H1 (cell line): ENCODE data around the gene MCM3AP. TPM values are rescaled to one million over a fixed set of nuclear protein-coding genes. Genes with fewer than 3 reads are reported as not detected.

ENCODE experiments used
- BRCA1 ChIP-seq: IDR thresholded peaks from 2 replicates; pipeline ENCODE4 v1.6.1; 2012; ENCODE audit warnings: low read depth, low read length, improper control_type of control experiment
- CBX8 ChIP-seq: fragments of 300-800, 300-1000 bp; sonication (generic); IDR thresholded peaks from 2 replicates; pipeline ENCODE4 v1.7.1; 2016; ENCODE audit warnings: low read depth, low read length, borderline replicate concordance
- CREB1 ChIP-seq: IDR thresholded peaks from 2 replicates; pipeline ENCODE4 v1.6.1; 2012; ENCODE audit warnings: inconsistent platforms
- CTBP2 ChIP-seq: IDR thresholded peaks from 2 replicates; pipeline ENCODE4 v1.7.0; 2011; ENCODE audit warnings: borderline replicate concordance, mild to moderate bottlenecking, moderate library complexity, mixed read lengths, low read length; ENCODE audit not compliant: insufficient read depth, insufficient read length
- EGR1 ChIP-seq: IDR thresholded peaks from 2 replicates; pipeline ENCODE4 v1.6.1; 2011; ENCODE audit warnings: low read depth, low read length, borderline replicate concordance
- EP300 ChIP-seq, 2 experiments: IDR thresholded peaks; 1 replicate in 1 of 2; 2 replicates in 1 of 2; pipeline ENCODE4 v1.6.1; 2011 to 2012; ENCODE audit warnings: low read depth in 2 of 2, low read length in 2 of 2, mild to moderate bottlenecking in 2 of 2, borderline replicate concordance in 1 of 2, inconsistent platforms in 1 of 2, moderate library complexity in 1 of 2
- GABPA ChIP-seq: IDR thresholded peaks from 2 replicates; pipeline ENCODE4 v1.6.1; 2011; ENCODE audit warnings: mild to moderate bottlenecking, low read length, moderate library complexity, borderline replicate concordance; ENCODE audit not compliant: insufficient read depth
- KDM1A ChIP-seq: fragments of 200-600, 300-600 bp; sonication (generic); IDR thresholded peaks from 2 replicates; pipeline ENCODE4 v1.7.1; 2016; ENCODE audit warnings: mild to moderate bottlenecking, low read length, borderline replicate concordance
- KDM4A ChIP-seq: IDR thresholded peaks from one replicate; pipeline ENCODE4 v1.7.1; 2012; ENCODE audit warnings: low read depth, mild to moderate bottlenecking, moderate library complexity, low read length, inconsistent platforms; ENCODE audit not compliant: severe bottlenecking
- KDM5A ChIP-seq: fragments of 200-600 bp; IDR thresholded peaks from 2 replicates; pipeline ENCODE4 v1.7.1; 2012; ENCODE audit warnings: mild to moderate bottlenecking, low read length, inconsistent platforms, mixed read lengths
- NANOG ChIP-seq: IDR thresholded peaks from 2 replicates; pipeline ENCODE4 v1.6.1; 2011; ENCODE audit warnings: low read length, low read depth, mild to moderate bottlenecking, inconsistent platforms; ENCODE audit not compliant: insufficient read depth, poor library complexity, severe bottlenecking
- PHF8 ChIP-seq: fragments of 200-600 bp; sonication (generic); conservative IDR thresholded peaks from 2 replicates; pipeline ENCODE4 v1.7.1; 2012; ENCODE audit warnings: low read depth, mild to moderate bottlenecking, inconsistent platforms, low read length, moderate library complexity
- POLR2A ChIP-seq, 2 experiments: IDR thresholded peaks; 1 replicate in 1 of 2; 2 replicates in 1 of 2; pipeline ENCODE4 v1.6.1; 2011; ENCODE audit warnings: low read depth in 2 of 2, low read length in 2 of 2, mild to moderate bottlenecking in 2 of 2; ENCODE audit errors: control extremely low read depth in 1 of 2
- POLR2AphosphoS5 ChIP-seq: IDR thresholded peaks from 2 replicates; pipeline ENCODE4 v1.6.1; 2011; ENCODE audit warnings: low read depth, low read length
- RBBP5 ChIP-seq: IDR thresholded peaks from 2 replicates; pipeline ENCODE4 v1.7.1; 2012; ENCODE audit warnings: low read depth, mild to moderate bottlenecking, inconsistent platforms, low read length, moderate library complexity, borderline replicate concordance
- SIN3A ChIP-seq, 2 experiments: IDR thresholded peaks in 1 of 2; conservative IDR thresholded peaks in 1 of 2; 2 replicates each; pipeline ENCODE4 v1.6.1; 2011 to 2012; ENCODE audit warnings: low read length in 2 of 2, improper control_type of control experiment in 1 of 2, low read depth in 1 of 2, mild to moderate bottlenecking in 1 of 2
- SIRT6 ChIP-seq: IDR thresholded peaks from one replicate; pipeline ENCODE4 v1.7.1; 2012; ENCODE audit warnings: low read length, inconsistent platforms
- SP1 ChIP-seq: IDR thresholded peaks from 2 replicates; pipeline ENCODE4 v1.6.1; 2011; ENCODE audit warnings: low read depth, low read length
- TAF1 ChIP-seq: IDR thresholded peaks from 2 replicates; pipeline ENCODE4 v1.6.1; 2011; ENCODE audit warnings: mild to moderate bottlenecking, low read depth, low read length
- TAF7 ChIP-seq: optimal IDR thresholded peaks from 2 replicates; pipeline ENCODE3; 2011; ENCODE audit warnings: low read depth, mild to moderate bottlenecking, inconsistent platforms, low read length, moderate library complexity, borderline replicate concordance
- TBP ChIP-seq: IDR thresholded peaks from 2 replicates; pipeline ENCODE4 v1.6.1; 2011; ENCODE audit warnings: low read depth, low read length, improper control_type of control experiment
- TEAD4 ChIP-seq: IDR thresholded peaks from 2 replicates; pipeline ENCODE4 v1.6.1; 2012; ENCODE audit warnings: low read depth, low read length, inconsistent platforms, mixed read lengths
- polyA plus RNA-seq, 7 experiments: library from polyadenylated mRNA; depleted of rRNA in 3 of 7; stranded (reverse) in 5 of 7; unstranded in 2 of 7; fragments of >200 nt in 5 of 7; fragments of 200-250 nt in 2 of 7; gene quantifications; 1 replicate in 5 of 7; 2 replicates in 1 of 7; 4 replicates in 1 of 7; pipeline versions ENCODE4 v1.2.1 to v1.2.3, GENCODE V29; 2011 to 2013; ENCODE audit warnings: missing spikeins in 2 of 7, mixed read lengths in 2 of 7
- total RNA-seq: library from RNA; stranded (reverse); fragmentation: NEBNext Ultra II Directional; extraction: Animal tissue kit (Norgen Biotek cat#: 25700); gene quantifications from 2 replicates; pipeline ENCODE4 v1.2.1, GENCODE V29; 2021

Gene MCM3AP
- total and polyA plus RNA-seq, 2 of the 8 experiments (the other 6 are each of a cell fraction or from before 2014, with no cell fraction given), result 37.2 to 119 TPM

- peak; percentile 82 for TF ChIP-seq TAF1
- TF ChIP-seq SIRT6, result no peak
- peak; percentile 67; the same call in 1 of the 2 replicates for TF ChIP-seq CREB1
- peak; percentile 63 for TF ChIP-seq KDM4A
- 0 out of 2 replicates have a peak, but pooled peaks have one; percentile 5 for TF ChIP-seq SP1
- TF ChIP-seq KDM1A, result no peak
- TF ChIP-seq EGR1, result peak; percentile 32
- TF ChIP-seq TAF7, result no peak
- TF ChIP-seq KDM5A, result peak; percentile 80
- no peak for TF ChIP-seq CBX8
- peak; percentile 98 for TF ChIP-seq GABPA
- TF ChIP-seq CTBP2, result no peak
- TF ChIP-seq TEAD4, result peak; percentile 73; the same call in 1 of the 2 replicates
- no peak for TF ChIP-seq EP300 (IDR thresholded peaks at IDR 0.05; ENCODE audit: borderline replicate concordance in 1 of 2, low read depth in 2 of 2, low read length in 2 of 2)
- TF ChIP-seq NANOG, result peak; percentile 4
- TF ChIP-seq SIN3A (conservative IDR thresholded peaks at IDR 0.05 in 1 of 2, IDR thresholded peaks at IDR 0.05 in 1 of 2; ENCODE audit: low read depth in 1 of 2, low read length in 2 of 2), result peak in 1 of 2 experiments; percentile 34; a peak in 1 of 4 replicates
- TF ChIP-seq BRCA1, result peak; percentile 47; the same call in 1 of the 2 replicates
- TF ChIP-seq POLR2AphosphoS5, result peak; percentile 66; the same call in 1 of the 2 replicates
- TF ChIP-seq POLR2A (IDR thresholded peaks at IDR 0.05; ENCODE audit: control extremely low read depth in 1 of 2, low read depth in 2 of 2, low read length in 2 of 2), result peak; percentile 81 to 82
- TF ChIP-seq RBBP5, result peak; percentile 97
- peak; percentile 61; the same call in 1 of the 2 replicates for TF ChIP-seq TBP
- peak; percentile 64 for TF ChIP-seq PHF8
These were observed 593 bp upstream of the MCM3AP start, which contains the start of gene YBEY (continued) for GRCh38 chr21:46285761-46286647.
